GM10248 (cell line): ENCODE measurements around the gene NPNT.

Experiments used
- CTCF ChIA-PET: fragments of 300-600 bp; sonication (Branson Sonifier 250); formaldehyde crosslinking; extraction: SDS; loops from one replicate; lab custom pipeline; 2021; ENCODE audit warnings: antibody characterized with exemption; lab: Yijun Ruan, JAX
- POLR2A ChIA-PET: fragments of 350-650 bp; sonication (Branson Sonifier 250); formaldehyde crosslinking; extraction: SDS; loops from one replicate; lab custom pipeline; 2020; ENCODE audit warnings: antibody characterized with exemption; lab: Yijun Ruan, JAX
- DNase-seq: peaks from one replicate; pipeline ENCODE4 v3.0.0; 2012; ENCODE audit errors: extremely low spot score
- TF ChIP-seq, protein P1 (sequence below): IDR thresholded peaks from 2 replicates; pipeline ENCODE4 v1.5.1; 2012; ENCODE audit warnings: mild to moderate bottlenecking, low read depth; ENCODE audit errors: extremely low read depth, missing control alignments, control extremely low read depth

Gene NPNT

DNA sequence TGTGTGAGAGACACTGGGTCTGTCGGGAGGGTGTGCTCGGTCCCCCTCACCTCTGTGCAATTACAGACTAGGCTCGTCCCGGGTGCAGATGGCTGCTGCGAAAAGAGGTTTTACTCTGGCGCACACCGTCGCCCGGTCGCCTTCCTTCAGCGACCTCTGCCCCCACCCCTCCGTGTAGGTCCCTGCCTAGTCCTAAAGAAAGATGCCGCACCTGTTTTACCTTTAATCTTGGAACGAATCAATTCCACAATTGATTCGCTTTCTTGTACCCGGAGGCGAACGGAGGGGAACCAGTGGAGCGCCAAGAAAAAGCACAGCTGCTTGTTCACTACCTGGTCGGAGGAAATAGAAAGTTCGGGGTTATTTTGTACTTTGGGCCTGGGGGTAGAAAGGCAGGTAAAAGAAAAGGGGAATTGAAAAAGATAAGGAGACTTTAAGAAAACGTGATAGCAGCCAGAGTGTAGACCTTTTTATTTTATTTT, 1.2 kb downstream of the NPNT start:
- TF ChIP-seq, protein P1, sequence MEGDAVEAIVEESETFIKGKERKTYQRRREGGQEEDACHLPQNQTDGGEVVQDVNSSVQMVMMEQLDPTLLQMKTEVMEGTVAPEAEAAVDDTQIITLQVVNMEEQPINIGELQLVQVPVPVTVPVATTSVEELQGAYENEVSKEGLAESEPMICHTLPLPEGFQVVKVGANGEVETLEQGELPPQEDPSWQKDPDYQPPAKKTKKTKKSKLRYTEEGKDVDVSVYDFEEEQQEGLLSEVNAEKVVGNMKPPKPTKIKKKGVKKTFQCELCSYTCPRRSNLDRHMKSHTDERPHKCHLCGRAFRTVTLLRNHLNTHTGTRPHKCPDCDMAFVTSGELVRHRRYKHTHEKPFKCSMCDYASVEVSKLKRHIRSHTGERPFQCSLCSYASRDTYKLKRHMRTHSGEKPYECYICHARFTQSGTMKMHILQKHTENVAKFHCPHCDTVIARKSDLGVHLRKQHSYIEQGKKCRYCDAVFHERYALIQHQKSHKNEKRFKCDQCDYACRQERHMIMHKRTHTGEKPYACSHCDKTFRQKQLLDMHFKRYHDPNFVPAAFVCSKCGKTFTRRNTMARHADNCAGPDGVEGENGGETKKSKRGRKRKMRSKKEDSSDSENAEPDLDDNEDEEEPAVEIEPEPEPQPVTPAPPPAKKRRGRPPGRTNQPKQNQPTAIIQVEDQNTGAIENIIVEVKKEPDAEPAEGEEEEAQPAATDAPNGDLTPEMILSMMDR: no peak
- CTCF ChIA-PET: interaction anchor here (1.8 kb wide), 1 partner anchor 18 kb away, joined by 6 read pairs; no protein-coding TSS in a partner anchor
- DNase-seq: peak; percentile 12
- POLR2A ChIA-PET: no interaction called here

DNA sequence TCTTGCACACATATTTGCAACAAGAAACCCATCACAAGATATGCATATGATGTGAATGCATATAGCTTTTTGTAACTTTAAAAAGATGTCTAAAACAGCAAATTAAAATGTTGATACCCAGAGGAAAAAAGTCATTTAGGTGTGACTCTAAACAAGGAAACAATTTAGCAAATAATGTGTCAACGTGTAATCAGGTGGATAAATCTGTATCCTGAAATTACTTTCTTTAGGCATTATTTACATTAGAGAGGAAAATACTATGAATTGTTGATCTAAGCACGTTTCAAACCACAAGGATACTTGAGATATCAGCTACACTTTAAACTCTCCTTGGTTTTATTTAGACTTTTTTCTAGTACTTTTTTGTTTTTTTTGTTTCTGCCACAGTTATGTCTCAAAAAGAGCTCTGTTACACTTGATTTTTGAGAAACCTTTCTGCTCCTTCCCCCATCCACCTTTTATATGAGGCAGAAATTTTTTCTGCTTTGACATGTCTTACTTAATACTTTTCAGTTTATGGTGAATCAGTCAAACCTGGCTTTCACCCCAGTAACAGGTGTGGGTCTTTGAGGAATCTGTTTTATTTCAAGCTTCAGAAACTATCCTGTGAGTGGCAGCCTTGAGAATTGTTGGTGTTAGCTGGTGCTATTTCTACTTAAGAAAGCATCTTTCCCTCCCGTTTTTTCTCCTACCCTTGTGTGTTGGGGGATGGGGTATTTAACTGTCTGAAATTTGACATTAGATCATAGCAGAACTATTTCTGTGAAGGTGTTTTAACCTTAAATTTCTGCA, 1.9 kb downstream of the NPNT start:
- CTCF ChIA-PET: interaction anchor here (1.8 kb wide), 1 partner anchor 18 kb away, joined by 6 read pairs; no protein-coding TSS in a partner anchor
- POLR2A ChIA-PET: no interaction called here
- DNase-seq: no peak
- TF ChIP-seq, protein P1: no peak

DNA sequence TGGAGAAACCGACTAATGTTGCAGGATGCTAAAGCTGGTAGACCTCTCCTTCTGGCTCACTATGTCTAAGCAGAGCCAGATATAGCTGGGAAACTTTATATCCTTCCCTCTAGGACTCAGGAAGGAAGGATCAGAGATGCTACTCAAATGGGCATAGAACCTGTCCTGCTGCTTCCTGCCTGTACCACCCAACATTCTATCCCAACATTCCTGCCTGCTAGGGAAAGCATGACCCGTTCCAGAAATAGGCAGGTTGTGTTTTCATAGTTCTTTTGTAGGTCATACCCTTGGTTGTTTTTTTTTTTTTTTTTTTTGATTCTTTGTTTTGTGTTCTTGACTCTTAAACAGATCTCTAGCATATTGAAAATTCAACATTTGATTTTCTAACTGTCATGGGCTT, 5.3 kb downstream of the NPNT start:
- TF ChIP-seq, protein P1: no peak
- POLR2A ChIA-PET: no interaction called here
- CTCF ChIA-PET: interaction anchor here (1.0 to 1.5 kb wide), 2 partner anchors 9 to 39 kb away, joined by 3 read pairs; no protein-coding TSS in a partner anchor
- DNase-seq: no peak

DNA sequence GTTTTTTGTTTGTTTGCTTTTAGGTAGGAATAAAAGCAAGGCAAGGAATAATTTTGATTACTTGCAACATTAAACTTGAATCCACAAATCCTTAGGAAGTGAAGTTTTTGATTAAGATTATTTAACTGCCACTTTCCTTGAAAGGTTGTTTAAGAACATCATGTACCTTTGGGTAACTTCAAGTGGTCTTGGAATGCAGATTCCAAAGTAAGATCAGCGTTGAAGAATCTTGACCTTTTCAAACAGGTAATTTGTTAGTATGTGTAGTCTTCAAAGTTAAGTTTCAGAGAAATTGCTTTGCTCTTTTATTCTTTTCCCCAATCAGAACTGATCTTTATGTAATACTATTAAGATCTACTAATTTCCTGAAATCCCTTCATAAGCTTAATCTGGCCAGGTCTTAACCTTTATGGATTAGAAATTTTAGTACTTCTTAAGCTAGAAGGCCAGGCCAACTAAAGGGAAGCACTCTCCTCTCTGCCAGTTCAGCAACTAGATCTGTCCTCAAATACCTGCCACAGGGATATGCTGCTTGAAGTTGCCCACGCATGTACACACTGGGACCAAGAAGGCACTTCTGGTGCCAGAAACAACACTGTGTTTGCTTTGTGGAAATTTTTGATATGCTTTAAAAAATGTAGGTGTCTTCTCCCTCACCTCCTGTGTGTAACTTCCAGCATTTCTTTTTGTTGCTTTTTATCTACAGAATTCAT, 7.4 kb downstream of the NPNT start:
- ChIA-PET POLR2A (no interaction called here), CTCF (interaction anchor here (1.0 to 1.4 kb wide), 4 partner anchors 10 to 19 kb away, joined by 3 read pairs; no protein-coding TSS in a partner anchor)
- DNase-seq: no peak
- TF ChIP-seq, protein P1: no peak

DNA sequence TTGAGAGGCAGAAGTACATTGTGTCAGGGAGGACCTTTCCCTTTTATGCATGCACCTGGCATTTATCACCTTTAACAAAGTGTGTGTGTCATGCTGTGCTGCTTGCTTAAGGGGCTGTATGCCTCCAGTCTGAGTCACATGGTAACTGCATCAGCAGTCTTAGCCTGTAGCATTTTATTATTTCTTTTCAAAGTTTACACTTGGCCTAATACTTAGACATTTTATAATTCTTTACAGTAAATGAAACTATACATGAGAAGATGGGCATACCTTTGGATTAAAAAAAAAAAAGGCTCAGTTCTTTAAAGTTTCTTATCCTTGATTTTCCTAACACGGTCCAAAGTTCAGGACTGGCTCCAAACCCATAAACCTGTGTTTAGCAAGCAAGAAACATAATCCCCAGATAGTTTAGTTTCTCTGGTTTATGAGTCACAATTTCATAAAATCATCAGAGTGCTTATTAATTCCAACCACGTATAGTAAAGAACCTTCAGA, 14.6 kb downstream of the NPNT start:
- CTCF ChIA-PET: interaction anchor here (1.0 kb wide), 1 partner anchor 9 kb away, joined by 3 read pairs; no protein-coding TSS in a partner anchor
- no peak for DNase-seq
- POLR2A ChIA-PET: no interaction called here
- TF ChIP-seq, protein P1: no peak

DNA sequence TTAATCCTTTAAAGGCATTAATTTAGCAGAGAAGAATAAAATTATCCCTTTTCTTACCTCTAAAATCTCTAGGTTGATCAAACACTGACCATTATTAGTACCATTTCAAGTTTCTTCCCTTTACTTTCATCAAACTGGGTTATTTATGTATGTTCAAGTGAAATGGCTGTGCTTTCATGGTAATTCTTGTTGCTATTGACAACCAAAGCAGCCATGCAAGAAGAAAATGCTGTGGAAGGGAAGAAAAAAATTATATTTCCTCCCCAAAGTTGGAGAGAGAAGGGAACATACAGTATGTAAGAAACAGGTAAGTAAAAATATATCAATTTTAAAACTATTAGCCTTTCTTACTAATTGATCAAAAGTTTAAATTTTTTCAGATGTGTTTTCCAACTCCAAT, 16.2 kb downstream of the NPNT start:
- no peak for DNase-seq
- ChIA-PET CTCF (no interaction called here), POLR2A (no interaction called here)
- TF ChIP-seq, protein P1: no peak
